Vagina (tissue), 2 donors: Measurements from ENCODE around the gene HIVEP2.

Experiments
- CTCF ChIP-seq, 3 experiments: fragments of 450-650 bp in 2 of 3; fragments of 200-600 bp in 1 of 3; sonication (generic) in 1 of 3; IDR thresholded peaks; one replicate each; pipeline ENCODE4 v1.5.1; 2017 to 2019; ENCODE audit warnings: antibody characterized with exemption in 3 of 3, mild to moderate bottlenecking in 2 of 3, moderate library complexity in 2 of 3
- POLR2A ChIP-seq, 2 donors: fragments of 450-650 bp; IDR thresholded peaks; one replicate each; pipeline ENCODE4 v1.6.1; 2017; ENCODE audit warnings: antibody characterized with exemption in 2 of 2, mild to moderate bottlenecking in 2 of 2, moderate library complexity in 2 of 2
- POLR2AphosphoS5 ChIP-seq, 2 donors: sonication (generic); formaldehyde crosslinking; IDR thresholded peaks; one replicate each; pipeline ENCODE4 v1.9.0; 2017; ENCODE audit warnings: antibody characterized with exemption in 2 of 2, mild to moderate bottlenecking in 2 of 2, low read depth in 1 of 2; ENCODE audit not compliant: insufficient read depth in 1 of 2

DNA sequence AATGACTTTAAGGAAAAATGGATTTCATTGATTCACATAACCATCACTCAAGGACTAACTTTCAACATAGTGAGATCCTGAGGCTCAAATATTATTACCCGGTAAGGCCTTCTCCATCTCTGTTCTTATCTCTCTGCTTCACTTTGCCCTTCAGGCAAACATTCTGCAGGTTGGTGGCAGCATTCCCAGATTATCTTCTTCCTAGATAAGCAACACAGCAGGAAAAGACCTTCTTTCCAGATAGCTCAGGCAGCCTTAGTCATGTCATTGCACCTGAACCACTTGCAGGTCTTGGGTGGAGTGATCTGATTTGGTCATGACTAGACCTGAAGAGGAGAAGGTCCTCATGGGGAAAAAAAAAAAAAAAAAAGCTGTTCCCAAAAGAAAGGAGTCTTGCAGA is 5.3 kb upstream of the HIVEP2 start:
- TF ChIP-seq CTCF (IDR thresholded peaks at IDR 0.05) (no peak), POLR2AphosphoS5 (IDR thresholded peaks at IDR 0.05; ENCODE audit: insufficient read depth in 1 of 2, low read depth in 1 of 2) (no peak), POLR2A (IDR thresholded peaks at IDR 0.05) (no peak)
